Measurements from ENCODE around the gene TFF3. TPM values are rescaled to one million over a fixed set of nuclear protein-coding genes. Genes with fewer than 3 reads are reported as not detected.

TFF3 gene
- total and polyA plus RNA-seq, 10 of the 15 experiments (the other 5 are each of a cell fraction or from before 2014, with no cell fraction given) = not detected

GRCh38 chr21:42316891-42317290, 1.7 kb upstream of the TFF3 start (continued):
- TF ChIP-seq ZBTB40 (IDR thresholded peaks at IDR 0.05; ENCODE audit: borderline replicate concordance) (no peak), ZNF207 (IDR thresholded peaks at IDR 0.05; ENCODE audit: borderline replicate concordance) (no peak)

- Histone ChIP-seq H3K4me1 (ENCODE audit: control insufficient read depth, insufficient read depth, low read length) (peaks cover 3% of the 10 kb centered on the region), H3K9me3 (replicated peaks; ENCODE audit: control insufficient read depth, insufficient read depth, low read length) (no peaks in the 10 kb centered on the region), H3K27me3 (replicated peaks in 1 of 2; ENCODE audit: control insufficient read depth in 2 of 2, insufficient read depth in 2 of 2, low read length in 1 of 2) (no peaks in the 10 kb centered on the region), H4K20me1 (ENCODE audit: control insufficient read depth, insufficient read depth) (no peaks in the 10 kb centered on the region), H3K4me3 (no peak overlapping the region), H3K4me2 (ENCODE audit: control insufficient read depth, insufficient read depth) (no peak overlapping the region), H3K9ac (ENCODE audit: control insufficient read depth, insufficient read depth, low read length) (no peak overlapping the region), H2AFZ (ENCODE audit: control insufficient read depth, low read depth, low read length) (no peak overlapping the region), H3K36me3 (ENCODE audit: control insufficient read depth in 2 of 2, insufficient read depth in 2 of 2, low read length in 1 of 2) (no peaks in the 10 kb centered on the region), H3K27ac (ENCODE audit: control insufficient read depth, insufficient read depth) (no peak overlapping the region), H3K79me2 (ENCODE audit: control insufficient read depth, insufficient read depth, low read length) (no peaks in the 10 kb centered on the region)
- intact Hi-C loops (cut with micrococcal nuclease; ENCODE audit: unreplicated experiment) (no loop called here), in situ Hi-C loops (cut with MboI) (no loop called here)
- ChIA-PET SMC1A (ENCODE audit: uncharacterized antibody, unreplicated experiment) (interaction anchor here (1.1 kb wide), 1 partner anchor 109 kb away, joined by 3 read pairs; no protein-coding TSS in a partner anchor), CTCF (interaction anchor here (0.6 to 1.5 kb wide), 4 partner anchors 22 to 169 kb away, joined by 3 to 4 read pairs (median 3); no protein-coding TSS in a partner anchor), RAD21 (ENCODE audit: unreplicated experiment) (interaction anchor here (0.9 to 1.8 kb wide), 3 partner anchors 16 to 126 kb away, joined by 3 to 7 read pairs (median 4); no protein-coding TSS in a partner anchor), POLR2A (no interaction called here)
- ATAC-seq (no peak), FAIRE-seq (no peak), DNase-seq (ENCODE audit: low read depth, low spot score) (no peak)
- WGBS (ENCODE audit: insufficient coverage, insufficient replicate concordance, low lambda C conversion rate, missing lambda C conversion rate) = 28% methylated on average over 6 of the region's 6 CpGs
- no TSS peak for BruUV-seq (replicated peaks)
- TF ChIP-seq BCL11A (IDR thresholded peaks at IDR 0.05; ENCODE audit: low read depth, low read length) = no peak
- TF ChIP-seq CEBPZ (IDR thresholded peaks at IDR 0.05; ENCODE audit: low read depth, low read length) = no peak
- no peak for TF ChIP-seq ATF2 (IDR thresholded peaks at IDR 0.05; ENCODE audit: low read length)
- TF ChIP-seq ZNF622 (IDR thresholded peaks at IDR 0.05) = no peak
- no peak for TF ChIP-seq PAX5 (IDR thresholded peaks at IDR 0.05; ENCODE audit: borderline replicate concordance, low read depth, low read length)
- TF ChIP-seq CREM (IDR thresholded peaks at IDR 0.05; ENCODE audit: low read depth) = no peak
- TF ChIP-seq SUPT20H (IDR thresholded peaks at IDR 0.05; ENCODE audit: borderline replicate concordance, control insufficient read depth, low read depth, low read length) = no peak
- no peak for TF ChIP-seq MLLT1 (IDR thresholded peaks at IDR 0.05)
- TF ChIP-seq LARP7 (IDR thresholded peaks at IDR 0.05) = no peak
Measured at GRCh38 chr21:42314616-42315295, 453 bp downstream of the TFF3 start.

All from GM12878 (cell line).